Stomach smooth muscle (tissue), 2 donors: ENCODE data around the gene WNT7B.

Experiments
- H3K27ac ChIP-seq: one replicate; pipeline ENCODE4 v1.7.0; 2013; ENCODE audit warnings: mild to moderate bottlenecking, low read length, inconsistent platforms
- H3K27me3 ChIP-seq, 2 donors: one replicate each; pipeline ENCODE4 v1.7.0; 2013; ENCODE audit warnings: low read length in 2 of 2; ENCODE audit not compliant: insufficient read depth in 2 of 2, control insufficient read depth in 1 of 2
- H3K36me3 ChIP-seq, 2 donors: one replicate each; pipeline ENCODE4 v1.7.0; 2013; ENCODE audit warnings: low read length in 2 of 2; ENCODE audit not compliant: control insufficient read depth in 2 of 2, insufficient read depth in 2 of 2
- H3K4me1 ChIP-seq: one replicate; pipeline ENCODE4 v1.7.0; 2013; ENCODE audit warnings: low read length; ENCODE audit not compliant: control insufficient read depth, insufficient read depth
- H3K4me3 ChIP-seq, 2 donors: one replicate each; pipeline ENCODE4 v1.7.0; 2013; ENCODE audit warnings: low read length in 2 of 2
- H3K9ac ChIP-seq, 2 donors: one replicate each; pipeline ENCODE4 v1.7.0; 2013; ENCODE audit warnings: low read length in 2 of 2, mild to moderate bottlenecking in 1 of 2
- H3K9me3 ChIP-seq, 2 donors: one replicate each; pipeline ENCODE4 v1.7.0; 2013; ENCODE audit warnings: low read length in 2 of 2; ENCODE audit not compliant: control insufficient read depth in 2 of 2
- donor health status: healthy.
- donor health status: Pancreatic carcinoma.

WNT7B gene

GRCh38 chr22:45949258-45949870, 27.6 kb downstream of the WNT7B start:
- H3K9me3 ChIP-seq, result no peaks in the 10 kb centered on the region
- no peak overlapping the region for H3K4me3 ChIP-seq
- H3K4me1 ChIP-seq, result no peaks in the 10 kb centered on the region
- H3K36me3 ChIP-seq, result no peaks in the 10 kb centered on the region
- no peak overlapping the region for H3K27ac ChIP-seq
- peaks cover 2 to 3% of the 10 kb centered on the region in 2 donors for H3K27me3 ChIP-seq
- no peak overlapping the region for H3K9ac ChIP-seq

DNA sequence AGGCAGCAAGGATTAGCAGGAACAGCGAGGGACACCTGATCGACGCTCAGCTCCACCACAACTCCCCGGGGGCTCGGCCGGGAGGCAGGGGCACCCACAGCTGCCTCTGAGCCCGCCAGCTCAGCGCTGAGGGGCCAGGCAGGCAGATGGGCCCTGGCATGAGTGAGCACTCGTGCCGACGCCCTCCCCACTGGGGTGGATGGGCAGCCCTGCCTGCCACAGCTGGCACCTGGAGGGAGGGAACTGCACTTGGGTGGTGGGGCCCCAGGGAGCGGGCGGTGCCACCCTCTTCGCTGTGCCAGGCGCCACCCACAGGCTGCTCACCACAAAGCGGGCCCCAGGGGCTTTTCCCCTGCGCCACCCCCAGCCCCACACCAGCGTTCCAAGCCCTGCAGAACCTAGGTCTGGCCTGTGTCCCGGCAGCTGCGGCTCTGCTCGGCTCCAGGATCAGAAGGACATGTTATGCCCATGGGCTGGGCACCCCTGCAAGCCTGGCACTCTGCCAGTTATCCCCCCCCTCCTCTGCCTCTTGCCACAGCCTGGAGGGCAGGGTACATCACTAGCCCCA, 28.8 kb downstream of the WNT7B start:
- Histone ChIP-seq H3K36me3 (no peaks in the 10 kb centered on the region), H3K9me3 (no peaks in the 10 kb centered on the region), H3K4me1 (no peaks in the 10 kb centered on the region), H3K27me3 (peaks cover 0 to 3% of the 10 kb centered on the region in 2 donors), H3K4me3 (no peak overlapping the region), H3K27ac (no peak overlapping the region), H3K9ac (no peak overlapping the region)

- Histone ChIP-seq H3K4me3 (no peak overlapping the region), H3K36me3 (no peaks in the 10 kb centered on the region), H3K9me3 (no peaks in the 10 kb centered on the region), H3K4me1 (no peaks in the 10 kb centered on the region), H3K27me3 (no peaks in the 10 kb centered on the region), H3K27ac (no peak overlapping the region), H3K9ac (no peak overlapping the region)
Measured at GRCh38 chr22:45946805-45947600, 30.0 kb downstream of the WNT7B start.

- Histone ChIP-seq H3K4me3 (no peak overlapping the region), H3K27ac (no peak overlapping the region), H3K4me1 (no peaks in the 10 kb centered on the region), H3K27me3 (no peaks in the 10 kb centered on the region), H3K36me3 (no peaks in the 10 kb centered on the region), H3K9ac (no peak overlapping the region), H3K9me3 (no peaks in the 10 kb centered on the region)
Measured at GRCh38 chr22:45945621-45946106, 31.3 kb downstream of the WNT7B start.

- Histone ChIP-seq H3K27me3 (peaks cover 0 to 3% of the 10 kb centered on the region in 2 donors), H3K9me3 (peaks cover 0 to 4% of the 10 kb centered on the region in 2 donors), H3K9ac (no peak overlapping the region), H3K4me3 (no peak overlapping the region), H3K36me3 (no peaks in the 10 kb centered on the region), H3K27ac (no peak overlapping the region), H3K4me1 (no peaks in the 10 kb centered on the region)
Measured at GRCh38 chr22:45942787-45943493, 34.0 kb downstream of the WNT7B start.

- Histone ChIP-seq H3K9me3 (peaks cover 0 to 4% of the 10 kb centered on the region in 2 donors), H3K27ac (no peak overlapping the region), H3K27me3 (peaks cover 0 to 4% of the 10 kb centered on the region in 2 donors), H3K4me1 (no peaks in the 10 kb centered on the region), H3K36me3 (no peaks in the 10 kb centered on the region), H3K9ac (no peak overlapping the region), H3K4me3 (no peak overlapping the region)
Measured at GRCh38 chr22:45942344-45942743, 34.6 kb downstream of the WNT7B start.

DNA sequence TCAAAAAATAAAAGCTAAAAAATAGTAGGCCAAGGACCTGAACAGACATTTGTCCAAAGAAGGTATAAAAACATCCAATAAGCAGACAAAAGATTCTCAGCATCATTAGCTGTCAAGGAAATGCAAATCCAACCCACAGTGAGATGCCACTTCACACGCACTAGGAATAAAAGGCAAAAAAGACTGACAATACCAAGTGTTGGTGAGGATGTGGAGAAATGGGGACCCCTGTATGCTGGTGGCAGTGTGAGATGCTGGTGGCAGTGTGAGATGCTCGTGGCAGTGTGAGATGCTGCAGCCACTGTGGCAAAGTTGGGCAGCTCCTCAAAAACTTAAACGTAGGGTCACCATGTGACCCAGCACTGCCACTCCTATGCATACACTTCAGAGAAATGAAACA, 38.0 kb downstream of the WNT7B start:
- Histone ChIP-seq H3K9ac (no peak overlapping the region), H3K4me3 (no peak overlapping the region), H3K4me1 (peaks cover 2% of the 10 kb centered on the region), H3K9me3 (peaks cover 0 to 4% of the 10 kb centered on the region in 2 donors), H3K27me3 (peaks cover 17 to 19% of the 10 kb centered on the region in 2 donors), H3K27ac (no peak overlapping the region), H3K36me3 (no peaks in the 10 kb centered on the region)

GRCh38 chr22:45937960-45938359, 39.0 kb downstream of the WNT7B start:
- Histone ChIP-seq H3K9ac (no peak overlapping the region), H3K27ac (no peak overlapping the region), H3K27me3 (peaks cover 23 to 29% of the 10 kb centered on the region in 2 donors), H3K9me3 (peaks cover 0 to 4% of the 10 kb centered on the region in 2 donors), H3K4me1 (peaks cover 2% of the 10 kb centered on the region), H3K4me3 (no peak overlapping the region), H3K36me3 (no peaks in the 10 kb centered on the region)

GRCh38 chr22:45935573-45935972, 41.4 kb downstream of the WNT7B start:
- H3K4me1 ChIP-seq, result peaks cover 2% of the 10 kb centered on the region
- H3K27me3 ChIP-seq, result peaks cover 34 to 48% of the 10 kb centered on the region in 2 donors
- peaks cover 0 to 4% of the 10 kb centered on the region in 2 donors for H3K9me3 ChIP-seq
- H3K36me3 ChIP-seq, result no peaks in the 10 kb centered on the region
- no peak overlapping the region for H3K9ac ChIP-seq
- no peak overlapping the region for H3K4me3 ChIP-seq
- H3K27ac ChIP-seq, result no peak overlapping the region

- Histone ChIP-seq H3K27ac (no peak overlapping the region), H3K27me3 (peaks cover 31 to 48% of the 10 kb centered on the region in 2 donors), H3K4me1 (peaks cover 2% of the 10 kb centered on the region), H3K9me3 (peaks cover 0 to 4% of the 10 kb centered on the region in 2 donors), H3K9ac (no peak overlapping the region), H3K4me3 (no peak overlapping the region), H3K36me3 (no peaks in the 10 kb centered on the region)
Measured at GRCh38 chr22:45934659-45935341, 42.2 kb downstream of the WNT7B start.
